SK-N-SH (cell line): ENCODE data around the gene CHST15. TPM values are rescaled to one million over a fixed set of nuclear protein-coding genes. Genes with fewer than 3 reads are reported as not detected.

Source experiments
- CTCF ChIA-PET: fragments of 300-600, 350-600 bp; formaldehyde crosslinking; extraction: SDS; loops from one replicate; lab custom pipeline; 2021; lab: Yijun Ruan, JAX
- POLR2A ChIA-PET: fragments of 350-600 bp; sonication (Branson Sonifier 250); formaldehyde crosslinking; extraction: SDS; loops from one replicate; lab custom pipeline; 2020; ENCODE audit warnings: antibody characterized with exemption, inconsistent platforms; lab: Yijun Ruan, JAX
- DNase-seq: peaks from one replicate; pipeline ENCODE4 v3.0.0; 2012
- H2AFZ ChIP-seq: fragments of 200-600 bp; sonication (generic); 2 replicates; pipeline ENCODE4 v1.8.1; 2016; ENCODE audit warnings: antibody characterized with exemption, mild to moderate bottlenecking, low read depth
- H3F3A ChIP-seq: fragments of 200-600 bp; sonication (generic); replicated peaks from 2 replicates; pipeline ENCODE3; 2016; ENCODE audit warnings: antibody characterized with exemption, mild to moderate bottlenecking; ENCODE audit not compliant: insufficient read depth
- H3K27ac ChIP-seq, 2 experiments: fragments of 200-500 bp in 1 of 2; fragments of 200-600 bp in 1 of 2; sonication (Bioruptor generic) in 1 of 2; sonication (generic), shearing (Covaris generic) in 1 of 2; 2 replicates each; pipeline versions ENCODE4 v1.5.1 to v1.6.1; 2014 to 2016; ENCODE audit warnings: low read depth in 2 of 2, inconsistent platforms in 1 of 2, low read length in 1 of 2, mild to moderate bottlenecking in 1 of 2, mixed read lengths in 1 of 2
- H3K27me3 ChIP-seq: fragments of 200-600 bp; sonication (generic), shearing (Covaris generic); 2 replicates; pipeline ENCODE4 v1.6.1; 2016; ENCODE audit warnings: mixed run types; ENCODE audit not compliant: insufficient read depth
- H3K36me3 ChIP-seq, 2 experiments: fragments of 200-500 bp in 1 of 2; fragments of 200-600 bp in 1 of 2; sonication (Bioruptor generic) in 1 of 2; sonication (generic) in 1 of 2; replicated peaks in 1 of 2; 2 replicates each; pipeline versions ENCODE3 to v1.5.1; 2014 to 2016; ENCODE audit warnings: low read length in 1 of 2, mild to moderate bottlenecking in 1 of 2; ENCODE audit not compliant: insufficient read depth in 2 of 2, control insufficient read depth in 1 of 2
- H3K4me1 ChIP-seq, 2 experiments: fragments of 200-500 bp in 1 of 2; fragments of 200-600 bp in 1 of 2; sonication (Bioruptor generic) in 1 of 2; sonication (generic), shearing (Covaris generic) in 1 of 2; 2 replicates each; pipeline versions ENCODE4 v1.5.1 to v1.6.1; 2014 to 2016; ENCODE audit warnings: low read depth in 1 of 2, low read length in 1 of 2, mixed run types in 1 of 2; ENCODE audit not compliant: insufficient read depth in 2 of 2, control insufficient read depth in 1 of 2
- H3K4me2 ChIP-seq: fragments of 200-600 bp; sonication (generic), shearing (Covaris generic); 2 replicates; pipeline ENCODE4 v1.6.1; 2017; ENCODE audit warnings: mixed run types
- H3K4me3 ChIP-seq, 2 experiments: fragments of 200-500 bp in 1 of 2; fragments of 200-600 bp in 1 of 2; sonication (Bioruptor generic) in 1 of 2; sonication (generic), shearing (Covaris generic) in 1 of 2; 2 replicates each; pipeline versions ENCODE4 v1.5.1 to v1.8.1; 2014 to 2016; ENCODE audit warnings: low read depth in 2 of 2, inconsistent platforms in 1 of 2, low read length in 1 of 2, mild to moderate bottlenecking in 1 of 2, mixed read lengths in 1 of 2, moderate library complexity in 1 of 2
- H3K79me2 ChIP-seq: fragments of 200-600 bp; sonication (generic); 2 replicates; pipeline ENCODE4 v1.8.1; 2017; ENCODE audit warnings: mild to moderate bottlenecking; ENCODE audit not compliant: insufficient read depth
- H3K9ac ChIP-seq: fragments of 200-600 bp; sonication (generic); 2 replicates; pipeline ENCODE4 v1.6.1; 2017; ENCODE audit warnings: mixed run types
- H3K9me2 ChIP-seq: fragments of 200-600 bp; sonication (generic); 2 replicates; pipeline ENCODE4 v1.6.1; 2017; ENCODE audit warnings: mixed run types
- H3K9me3 ChIP-seq: fragments of 200-600 bp; sonication (generic); 2 replicates; pipeline ENCODE4 v1.6.1; 2017; ENCODE audit warnings: mixed run types, mild to moderate bottlenecking, moderate library complexity
- H4K20me1 ChIP-seq: fragments of 200-600 bp; sonication (generic); 2 replicates; pipeline ENCODE4 v1.6.1; 2017; ENCODE audit warnings: mild to moderate bottlenecking, mixed run types; ENCODE audit not compliant: insufficient read depth
- CHD2 ChIP-seq: fragments of 150-350 bp; IDR thresholded peaks from 2 replicates; pipeline ENCODE4 v1.6.1; 2018; ENCODE audit warnings: low read length; ENCODE audit not compliant: partially characterized antibody
- CTCF ChIP-seq: fragments of 200-600 bp; sonication (generic); IDR thresholded peaks from 2 replicates; pipeline ENCODE4 v1.6.1; 2017; ENCODE audit warnings: antibody characterized with exemption, mild to moderate bottlenecking, moderate library complexity
- EP300 ChIP-seq, 2 experiments: IDR thresholded peaks; 2 replicates each; pipeline versions ENCODE4 v1.4.0 to v1.6.1; 2012; ENCODE audit warnings: borderline replicate concordance in 1 of 2, low read depth in 1 of 2, low read length in 1 of 2
- FOXJ3 ChIP-seq: sonication (generic); formaldehyde crosslinking; IDR thresholded peaks from 2 replicates; pipeline ENCODE4 v1.5.1; 2020; ENCODE audit warnings: mild to moderate bottlenecking, missing genetic modification reagents
- FOXM1 ChIP-seq: IDR thresholded peaks from 2 replicates; pipeline ENCODE4 v1.4.0; 2012; ENCODE audit warnings: low read depth, mild to moderate bottlenecking
- GABPA ChIP-seq: IDR thresholded peaks from 2 replicates; pipeline ENCODE4 v1.4.0; 2012; ENCODE audit warnings: low read depth, mild to moderate bottlenecking
- IRF3 ChIP-seq: fragments of 150-350 bp; IDR thresholded peaks from 2 replicates; pipeline ENCODE4 v1.6.1; 2016; ENCODE audit warnings: mild to moderate bottlenecking, low read depth, low read length
- JUND ChIP-seq: IDR thresholded peaks from 2 replicates; pipeline ENCODE4 v1.4.0; 2012
- MEF2A ChIP-seq: IDR thresholded peaks from 2 replicates; pipeline ENCODE4 v1.4.0; 2012; ENCODE audit warnings: low read depth, borderline replicate concordance
- MXI1 ChIP-seq: IDR thresholded peaks from 2 replicates; pipeline ENCODE4 v1.6.1; 2012; ENCODE audit warnings: mild to moderate bottlenecking, low read depth, low read length, improper control_type of control experiment
- NFIC ChIP-seq: IDR thresholded peaks from 2 replicates; pipeline ENCODE4 v1.4.0; 2012; ENCODE audit warnings: borderline replicate concordance
- POLR2AphosphoS5 ChIP-seq: IDR thresholded peaks from 2 replicates; pipeline ENCODE4 v1.6.1; 2012; ENCODE audit warnings: low read depth, low read length
- RAD21 ChIP-seq: IDR thresholded peaks from 2 replicates; pipeline ENCODE4 v1.6.1; 2012; ENCODE audit warnings: mild to moderate bottlenecking, low read length
- RCOR1 ChIP-seq: fragments of 150-350 bp; IDR thresholded peaks from 2 replicates; pipeline ENCODE4 v1.6.1; 2017; ENCODE audit warnings: antibody characterized with exemption, low read length
- TCF12 ChIP-seq: IDR thresholded peaks from 2 replicates; pipeline ENCODE4 v1.4.0; 2012
- TEAD4 ChIP-seq: IDR thresholded peaks from 2 replicates; pipeline ENCODE4 v1.4.0; 2012; ENCODE audit warnings: mild to moderate bottlenecking, borderline replicate concordance; ENCODE audit not compliant: insufficient read depth
- USF1 ChIP-seq: IDR thresholded peaks from 2 replicates; pipeline ENCODE4 v1.4.0; 2012; ENCODE audit warnings: low read depth, borderline replicate concordance
- ZBTB33 ChIP-seq: IDR thresholded peaks from 2 replicates; pipeline ENCODE4 v1.4.0; 2012; ENCODE audit warnings: low read depth, borderline replicate concordance
- WGBS: methylation state at CpG from one replicate; pipeline ENCODE4 v1.1.6; 2017; ENCODE audit warnings: low lambda C conversion rate; 5-methylcytosine and 5-hydroxymethylcytosine counted together
- polyA plus RNA-seq, 3 experiments: library from polyadenylated mRNA; depleted of rRNA; stranded (reverse); fragments of >200 nt; gene quantifications; 2 replicates each; pipeline ENCODE4 v1.2.3, GENCODE V29; 2012

Gene CHST15
- polyA plus RNA-seq, 1 of the 3 experiments (the other 2 are of a cell fraction): 0.02 TPM

GRCh38 chr10:123999261-123999660 is 94.1 kb downstream of the CHST15 start:
- Histone ChIP-seq H3F3A (no peaks in the 10 kb centered on the region), H3K9me3 (no peaks in the 10 kb centered on the region), H3K9me2 (no peaks in the 10 kb centered on the region), H4K20me1 (no peaks in the 10 kb centered on the region), H3K9ac (no peak overlapping the region), H3K36me3 (no peaks in the 10 kb centered on the region), H3K4me2 (no peak overlapping the region), H3K4me3 (no peak overlapping the region)
- 42% methylated on average over 2 of the region's 5 CpGs for WGBS
- DNase-seq: no peak
- CTCF ChIA-PET: interaction anchor here (1.5 to 19.4 kb wide), 2 partner anchors 386 to 404 kb away, joined by 5 to 520 read pairs; no protein-coding TSS in a partner anchor
- no peak for TF ChIP-seq MEF2A
- no peak for TF ChIP-seq FOXM1
- TF ChIP-seq JUND: no peak
- TF ChIP-seq USF1: no peak
- TF ChIP-seq POLR2AphosphoS5: no peak
- no peak for TF ChIP-seq NFIC
- TF ChIP-seq, all 33 proteins: peak for 0
- Histone ChIP-seq H3K27ac (no peak overlapping the region), H3K79me2 (no peaks in the 10 kb centered on the region), H3K4me1 (no peaks in the 10 kb centered on the region; a peak in 1 of 4 replicates), H2AFZ (no peak overlapping the region), H3K27me3 (no peaks in the 10 kb centered on the region)
- POLR2A ChIA-PET: no interaction called here

- Histone ChIP-seq H2AFZ (no peak overlapping the region), H3K27ac (no peak overlapping the region), H3F3A (no peaks in the 10 kb centered on the region), H3K9ac (no peak overlapping the region), H3K79me2 (no peaks in the 10 kb centered on the region), H3K4me3 (no peak overlapping the region), H3K36me3 (no peaks in the 10 kb centered on the region), H4K20me1 (no peaks in the 10 kb centered on the region), H3K9me2 (no peaks in the 10 kb centered on the region), H3K4me1 (no peaks in the 10 kb centered on the region; a peak in 1 of 4 replicates), H3K27me3 (no peaks in the 10 kb centered on the region), H3K9me3 (no peaks in the 10 kb centered on the region), H3K4me2 (no peak overlapping the region)
- WGBS: 65% methylated on average over 11 of the region's 11 CpGs
- ChIA-PET CTCF (interaction anchor here (0.7 to 19.4 kb wide), 7 partner anchors 82 to 416 kb away, joined by 3 to 520 read pairs (median 5); no protein-coding TSS in a partner anchor), POLR2A (no interaction called here)
- peak; percentile 9 for DNase-seq
- TF ChIP-seq ZBTB33: no peak
- TF ChIP-seq EP300 (IDR thresholded peaks at IDR 0.05; ENCODE audit: borderline replicate concordance in 1 of 2, low read depth in 1 of 2, low read length in 1 of 2): no peak
- no peak for TF ChIP-seq RCOR1
- no peak for TF ChIP-seq MXI1
- TF ChIP-seq GABPA: no peak
- no peak for TF ChIP-seq TEAD4
- no peak for TF ChIP-seq USF1
- no peak for TF ChIP-seq RAD21
- no peak for TF ChIP-seq IRF3
- TF ChIP-seq FOXJ3 (CRISPR knock-in tag): no peak
- no peak for TF ChIP-seq TCF12
- TF ChIP-seq CHD2: no peak
- TF ChIP-seq CTCF: no peak
These were observed 94.9 kb downstream of the CHST15 start for GRCh38 chr10:123998197-123999141.
